RWPE2 (cell line): ENCODE results near the gene SORCS2.

Source experiments
- ATAC-seq: fragments of 200-7000 bp; cut with Tn5 transposase; 3 replicates; pipeline ENCODE4 v1.9.1; 2021; ENCODE audit warnings: low read depth
- DNase-seq: peaks from one replicate; pipeline ENCODE4 v3.0.0-alpha.2; 2020; ENCODE audit warnings: low spot score
- H3K27ac ChIP-seq: fragments of 450-650 bp; 2 replicates; pipeline ENCODE4 v1.5.1; 2017; ENCODE audit warnings: mild to moderate bottlenecking; ENCODE audit not compliant: poor library complexity, severe bottlenecking
- H3K27me3 ChIP-seq: fragments of 250-450 bp; sonication (Bioruptor Pico); 2 replicates; pipeline ENCODE4 v1.5.1; 2021; ENCODE audit warnings: mild to moderate bottlenecking, moderate library complexity; ENCODE audit not compliant: insufficient read depth, poor library complexity, severe bottlenecking
- H3K36me3 ChIP-seq: fragments of 250-450 bp; sonication (Bioruptor Pico); 2 replicates; pipeline ENCODE4 v1.5.1; 2020; ENCODE audit warnings: low read depth, mild to moderate bottlenecking, moderate library complexity
- H3K4me1 ChIP-seq: fragments of 250-450 bp; sonication (Bioruptor Pico); 2 replicates; pipeline ENCODE4 v1.5.1; 2021; ENCODE audit warnings: mild to moderate bottlenecking, moderate library complexity; ENCODE audit not compliant: insufficient read depth, poor library complexity, severe bottlenecking
- H3K4me3 ChIP-seq: fragments of 250-450 bp; sonication (Bioruptor Pico); 2 replicates; pipeline ENCODE4 v1.5.1; 2021; ENCODE audit warnings: mild to moderate bottlenecking, moderate library complexity; ENCODE audit not compliant: severe bottlenecking
- H3K9me3 ChIP-seq: fragments of 250-450 bp; sonication (Bioruptor Pico); 2 replicates; pipeline ENCODE4 v1.5.1; 2021; ENCODE audit warnings: mild to moderate bottlenecking, moderate library complexity; ENCODE audit not compliant: severe bottlenecking
- CTCF ChIP-seq: fragments of 450-650 bp; IDR thresholded peaks from one replicate; pipeline ENCODE4 v1.5.1; 2017; ENCODE audit warnings: mild to moderate bottlenecking, moderate library complexity; ENCODE audit not compliant: poor library complexity, severe bottlenecking

The SORCS2 gene

GRCh38 chr4:7328162-7328912, 136.0 kb downstream of the SORCS2 start:
- no peaks in the 10 kb centered on the region for H3K9me3 ChIP-seq
- H3K4me3 ChIP-seq: no peak overlapping the region
- no peaks in the 10 kb centered on the region for H3K27me3 ChIP-seq
- ATAC-seq (no peak), DNase-seq (no peak)
- no peaks in the 10 kb centered on the region for H3K4me1 ChIP-seq
- H3K27ac ChIP-seq: no peak overlapping the region
- TF ChIP-seq CTCF: no peak
- H3K36me3 ChIP-seq: no peaks in the 10 kb centered on the region

DNA sequence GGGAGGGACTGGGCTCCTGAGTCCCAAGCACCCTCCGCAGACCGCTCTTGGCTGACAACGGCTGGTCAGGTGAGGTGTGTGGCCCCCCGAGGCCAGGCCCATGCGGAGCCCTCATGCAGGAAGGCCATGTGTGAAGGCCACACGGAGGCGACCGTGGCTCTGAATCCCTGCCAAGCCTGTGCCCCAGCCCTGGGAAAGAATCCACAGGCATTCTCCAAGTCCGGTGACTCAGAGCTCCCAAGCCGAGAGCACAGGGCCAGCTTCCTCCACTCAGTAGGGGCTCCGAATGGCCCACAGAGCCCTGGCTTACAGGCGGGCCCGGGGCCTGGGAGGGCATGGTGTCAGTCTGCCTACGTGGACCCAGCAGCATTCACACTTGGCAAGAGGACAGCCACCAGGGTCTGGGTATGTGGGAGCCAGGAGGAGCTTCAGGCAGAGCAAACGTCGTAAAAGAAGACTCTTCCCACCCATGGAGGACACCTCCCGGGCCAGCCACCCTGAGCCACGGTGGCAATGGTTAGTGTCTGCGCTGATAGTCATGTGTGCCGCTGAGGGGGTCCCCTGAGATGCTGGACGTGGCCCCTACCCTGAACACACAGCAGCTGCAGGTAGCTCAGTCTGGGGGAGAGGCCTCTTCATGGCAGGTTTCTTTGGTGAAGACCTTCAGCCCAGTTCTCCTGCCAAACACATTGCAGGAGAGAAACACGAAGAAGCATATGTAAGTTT, 136.7 kb downstream of the SORCS2 start:
- no peak overlapping the region for H3K4me3 ChIP-seq
- H3K27ac ChIP-seq: no peak overlapping the region
- no peaks in the 10 kb centered on the region for H3K4me1 ChIP-seq
- peak; percentile 81 for ATAC-seq
- no peak for DNase-seq
- TF ChIP-seq CTCF: peak; percentile 10
- H3K9me3 ChIP-seq: no peaks in the 10 kb centered on the region
- no peaks in the 10 kb centered on the region for H3K27me3 ChIP-seq
- H3K36me3 ChIP-seq: no peaks in the 10 kb centered on the region

DNA sequence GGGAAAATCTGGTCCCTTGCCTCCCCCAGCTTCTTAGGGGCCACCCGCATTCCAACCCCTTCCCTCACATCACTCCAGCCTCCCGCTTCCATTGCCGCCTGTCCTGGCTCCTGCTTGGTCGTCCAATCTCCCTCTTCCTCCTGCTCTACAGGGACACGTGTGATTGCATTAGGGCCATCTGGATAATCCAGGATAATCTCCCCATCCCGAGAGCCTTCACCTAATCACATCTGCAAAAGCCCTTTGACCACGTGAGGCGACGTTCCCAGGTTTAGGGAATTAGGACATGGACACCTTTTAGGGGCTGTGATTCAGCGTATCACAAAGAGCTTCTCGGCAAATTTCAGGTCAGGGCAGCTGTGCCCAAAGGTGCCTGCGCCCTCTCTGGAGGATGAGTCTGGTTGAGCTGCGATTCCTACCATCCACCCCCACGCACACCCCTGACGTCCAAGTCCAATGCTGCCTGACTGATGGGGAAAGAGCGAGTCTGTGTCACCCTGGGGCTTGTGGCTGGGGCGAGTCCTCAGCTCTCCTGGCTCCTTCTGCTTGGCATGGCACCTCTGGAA, 137.8 kb downstream of the SORCS2 start:
- no peaks in the 10 kb centered on the region for H3K4me1 ChIP-seq
- no peak for ATAC-seq

GRCh38 chr4:7330811-7331681, 138.7 kb downstream of the SORCS2 start:
- Histone ChIP-seq H3K36me3 (no peaks in the 10 kb centered on the region), H3K27me3 (no peaks in the 10 kb centered on the region), H3K27ac (no peak overlapping the region), H3K9me3 (no peaks in the 10 kb centered on the region), H3K4me3 (no peak overlapping the region), H3K4me1 (no peaks in the 10 kb centered on the region)
- DNase-seq (no peak), ATAC-seq (no peak)
- no peak for TF ChIP-seq CTCF

More for the DNA sequence above, 137.8 kb downstream of the SORCS2 start:
- no peaks in the 10 kb centered on the region for H3K9me3 ChIP-seq
- no peaks in the 10 kb centered on the region for H3K36me3 ChIP-seq
- H3K27me3 ChIP-seq: no peaks in the 10 kb centered on the region
- no peak for DNase-seq
- no peak overlapping the region for H3K4me3 ChIP-seq
- no peak for TF ChIP-seq CTCF
- no peak overlapping the region for H3K27ac ChIP-seq
